Endothelial cell of umbilical vein (primary cell): ENCODE measurements around the gene RNASET2. TPM values are rescaled to one million over a fixed set of nuclear protein-coding genes. Genes with fewer than 3 reads are reported as not detected.

Experiments used
- BruUV-seq: library from RNA; stranded (reverse); fragments of 400-500 nt; replicated peaks from 2 replicates; lab custom pipeline; 2021; lab: Mats Ljungman, UMichigan
- CTCF ChIA-PET: fragments of 300-600, 350-600 bp; sonication (Branson Sonifier 250); formaldehyde crosslinking; loops from one replicate; lab custom pipeline; 2021; ENCODE audit warnings: antibody characterized with exemption, inconsistent platforms; lab: Charles Lee
- POLR2A ChIA-PET: fragments of 300-600, 350-600 bp; sonication (Branson Sonifier 250); formaldehyde crosslinking; loops from one replicate; lab custom pipeline; 2021; ENCODE audit warnings: antibody characterized with exemption, inconsistent platforms; lab: Charles Lee
- DNase-seq: peaks from one replicate; pipeline ENCODE4 v3.0.0-alpha.2; 2011; ENCODE audit warnings: low read depth, low spot score
- FAIRE-seq: peaks from 2 replicates; lab custom pipeline; 2011; peaks lifted over from hg19 to GRCh38; lab: Jason Lieb, UNC
- H2AFZ ChIP-seq: 2 replicates; pipeline ENCODE4 v1.6.0; 2012; ENCODE audit warnings: low read depth, low read length, control low read depth, inconsistent platforms
- H3K27ac ChIP-seq: 2 replicates; pipeline ENCODE4 v1.5.1; 2011; ENCODE audit warnings: low read depth, mild to moderate bottlenecking, control low read depth, low read length, moderate library complexity; ENCODE audit not compliant: insufficient read depth
- H3K27me3 ChIP-seq, 2 experiments: 2 replicates each; pipeline versions ENCODE4 v1.6.0 to v1.6.1; 2011; ENCODE audit warnings: low read length in 2 of 2, mixed read lengths in 1 of 2; ENCODE audit not compliant: control insufficient read depth in 2 of 2, insufficient read depth in 2 of 2
- H3K36me3 ChIP-seq, 2 experiments: 2 replicates in 1 of 2; 3 replicates in 1 of 2; pipeline ENCODE4 v1.5.1; 2011; ENCODE audit warnings: low read length in 2 of 2, mild to moderate bottlenecking in 1 of 2, moderate library complexity in 1 of 2; ENCODE audit not compliant: control insufficient read depth in 2 of 2, insufficient read depth in 2 of 2; ENCODE audit errors: extremely low read depth in 1 of 2
- H3K4me1 ChIP-seq: 3 replicates; pipeline ENCODE4 v1.5.1; 2011; ENCODE audit warnings: mild to moderate bottlenecking, low read length; ENCODE audit not compliant: control insufficient read depth, insufficient read depth; ENCODE audit errors: extremely low read depth
- H3K4me2 ChIP-seq: 2 replicates; pipeline ENCODE4 v1.6.1; 2011; ENCODE audit warnings: low read length, control low read depth, mixed read lengths; ENCODE audit not compliant: insufficient read depth
- H3K4me3 ChIP-seq, 3 experiments: fragments of 200-600 bp in 1 of 3; sonication (generic), shearing (Covaris generic) in 1 of 3; replicated peaks in 1 of 3; 2 replicates each; pipeline ENCODE4 v1.5.1; 2011 to 2016; ENCODE audit warnings: control low read depth in 3 of 3, low read length in 3 of 3, mild to moderate bottlenecking in 2 of 3, inconsistent platforms in 1 of 3, low read depth in 1 of 3, moderate library complexity in 1 of 3; ENCODE audit not compliant: insufficient read depth in 1 of 3
- H3K79me2 ChIP-seq: 2 replicates; pipeline ENCODE4 v1.6.0; 2012; ENCODE audit warnings: low read length, inconsistent platforms; ENCODE audit not compliant: control insufficient read depth, insufficient read depth
- H3K9ac ChIP-seq: replicated peaks from 2 replicates; pipeline ENCODE3; 2011; ENCODE audit warnings: low read length, control low read depth; ENCODE audit not compliant: insufficient read depth; ENCODE audit errors: extremely low read depth
- H3K9me1 ChIP-seq: replicated peaks from 3 replicates; pipeline ENCODE4 v1.6.0; 2011; ENCODE audit warnings: mild to moderate bottlenecking, low read length; ENCODE audit not compliant: control insufficient read depth, insufficient read depth; ENCODE audit errors: extremely low read depth
- H3K9me3 ChIP-seq: replicated peaks from 2 replicates; pipeline ENCODE4 v1.5.1; 2012; ENCODE audit warnings: low read length, inconsistent platforms; ENCODE audit not compliant: control insufficient read depth, insufficient read depth
- H4K20me1 ChIP-seq: replicated peaks from 2 replicates; pipeline ENCODE3; 2011; ENCODE audit warnings: mild to moderate bottlenecking, low read length; ENCODE audit not compliant: control insufficient read depth, insufficient read depth; ENCODE audit errors: extremely low read depth
- CTCF ChIP-seq, 2 donors: IDR thresholded peaks; 1 replicate in 1 of 2; 2 replicates in 1 of 2; pipeline ENCODE4 v1.5.1; 2011; ENCODE audit warnings: low read length in 2 of 2, mild to moderate bottlenecking in 2 of 2, moderate library complexity in 2 of 2, control low read depth in 1 of 2, inconsistent platforms in 1 of 2, low read depth in 1 of 2; ENCODE audit not compliant: insufficient read depth in 1 of 2; ENCODE audit errors: extremely low read depth in 1 of 2
- EZH2 ChIP-seq: IDR thresholded peaks from 2 replicates; pipeline ENCODE4 v1.6.1; 2012; ENCODE audit warnings: borderline replicate concordance, low read depth, mild to moderate bottlenecking, moderate library complexity, low read length, inconsistent platforms; ENCODE audit not compliant: severe bottlenecking
- FOS ChIP-seq: IDR thresholded peaks from 2 replicates; pipeline ENCODE4 v1.6.1; 2011; ENCODE audit warnings: mild to moderate bottlenecking, low read length, moderate library complexity, borderline replicate concordance; ENCODE audit not compliant: insufficient read depth
- GATA2 ChIP-seq: IDR thresholded peaks from 2 replicates; pipeline ENCODE4 v1.7.0; 2011; ENCODE audit warnings: low read depth, mild to moderate bottlenecking, moderate library complexity, mixed read lengths, low read length; ENCODE audit not compliant: insufficient read length, insufficient read depth
- JUN ChIP-seq: IDR thresholded peaks from 2 replicates; pipeline ENCODE4 v1.6.1; 2011; ENCODE audit warnings: borderline replicate concordance, low read depth; ENCODE audit not compliant: insufficient read length, insufficient read depth
- MAX ChIP-seq: IDR thresholded peaks from 2 replicates; pipeline ENCODE4 v1.6.1; 2011; ENCODE audit not compliant: insufficient read depth, insufficient read length
- MYC ChIP-seq: IDR thresholded peaks from one replicate; pipeline ENCODE4 v1.6.1; 2011; ENCODE audit warnings: mild to moderate bottlenecking, low read depth, low read length
- POLR2A ChIP-seq: IDR thresholded peaks from 2 replicates; pipeline ENCODE4 v1.6.1; 2012; ENCODE audit warnings: low read depth, mild to moderate bottlenecking, control low read depth, low read length
- POLR2AphosphoS5 ChIP-seq: IDR thresholded peaks from 2 replicates; pipeline ENCODE4 v1.6.1; 2012; ENCODE audit warnings: low read depth, mild to moderate bottlenecking, control low read depth, low read length, moderate library complexity; ENCODE audit not compliant: insufficient read depth
- dilution Hi-C: fragments of 300-500 bp; cut with MboI; formaldehyde crosslinking; loops from one replicate; pipeline ENCODE4 v1.15.0; 2019; ENCODE audit warnings: low sequenced_read_pairs; ENCODE audit not compliant: extremely low pct_ligation_motif_present
- intact Hi-C: fragments of 100-400 bp; cut with micrococcal nuclease; formaldehyde crosslinking; loops from one replicate; pipeline ENCODE4 v1.10.0; 2022
- polyA plus RNA-seq, 4 experiments: library from polyadenylated mRNA; depleted of rRNA in 3 of 4; stranded (reverse) in 3 of 4; unstranded in 1 of 4; fragments of >200 nt; gene quantifications; 2 replicates each; pipeline versions ENCODE4 v1.2.1 to v1.2.3, GENCODE V29; 2011 to 2012; ENCODE audit warnings: missing spikeins in 1 of 4
- total RNA-seq: library from RNA; stranded (reverse); gene quantifications from 2 replicates; pipeline ENCODE4 v1.2.3, GENCODE V29; 2021

The RNASET2 gene
- total and polyA plus RNA-seq, 2 donors (not counting 3 experiments of a cell fraction or from before 2014, with no cell fraction given), result 10.7 to 11.4 TPM

- H3K4me2 ChIP-seq, result no peak overlapping the region
- POLR2A ChIA-PET, result no interaction called here
- no peaks in the 10 kb centered on the region for H3K4me1 ChIP-seq
- no peaks in the 10 kb centered on the region for H3K36me3 ChIP-seq
- H3K9me1 ChIP-seq, result no peaks in the 10 kb centered on the region
- H3K27ac ChIP-seq, result no peak overlapping the region
- TF ChIP-seq MYC, result no peak
- no peak for TF ChIP-seq EZH2
- TF ChIP-seq MAX, result no peak
- no peak for TF ChIP-seq GATA2
- no peak for TF ChIP-seq POLR2A
- no peak for TF ChIP-seq POLR2AphosphoS5
- TF ChIP-seq FOS, result no peak
- TF ChIP-seq CTCF (IDR thresholded peaks at IDR 0.05; ENCODE audit: extremely low read depth in 1 of 2, insufficient read depth in 1 of 2, low read depth in 1 of 2, low read length in 2 of 2), result no peak
- no peak for TF ChIP-seq JUN
- intact Hi-C loops (no loop called here), dilution Hi-C loops (no loop called here)
- no peaks in the 10 kb centered on the region for H3K9me3 ChIP-seq
- FAIRE-seq, result no peak
- H3K27me3 ChIP-seq, result no peaks in the 10 kb centered on the region
- no peaks in the 10 kb centered on the region for H3K79me2 ChIP-seq
- no peak for DNase-seq
- no peak overlapping the region for H3K9ac ChIP-seq
- CTCF ChIA-PET, result interaction anchor here (1.4 to 2.9 kb wide), 2 partner anchors 18 kb away, joined by 5 to 11 read pairs; no protein-coding TSS in a partner anchor
- BruUV-seq, result no TSS peak
- no peak overlapping the region for H2AFZ ChIP-seq
- H3K4me3 ChIP-seq, result no peak overlapping the region
- no peaks in the 10 kb centered on the region for H4K20me1 ChIP-seq
Observed at GRCh38 chr6:166971271-166971670, 14.9 kb upstream of the RNASET2 start.
